HG03575 (cell line): ENCODE results near the gene DLGAP1.
A peak's percentile ranks its signal among the peaks of the same experiment; 100 is the strongest.
"Not testable (repeated sequence)": the region's sequence is repeated elsewhere in the genome, so short reads cannot be mapped to it uniquely, and the experiment has no call there.

Experiments used
- ATAC-seq: cut with Tn5 transposase; IDR thresholded peaks from one replicate; pipeline ENCODE4 v1.9.1; 2021; ENCODE audit not compliant: unreplicated experiment, insufficient number of reproducible peaks, low FRiP score; ENCODE audit errors: extremely low read depth

DLGAP1 gene

GRCh38 chr18:3604498-3605408, 850.4 kb downstream of the DLGAP1 start:
- peak; percentile 92 for ATAC-seq

- ATAC-seq: no peak
Observed at GRCh38 chr18:3604235-3604497, 850.9 kb downstream of the DLGAP1 start.

GRCh38 chr18:3603421-3604234, 851.5 kb downstream of the DLGAP1 start:
- no peak for ATAC-seq

- ATAC-seq: not testable (repeated sequence)
Observed at GRCh38 chr18:3601106-3601755, 853.9 kb downstream of the DLGAP1 start.

GRCh38 chr18:3599861-3600260, 855.2 kb downstream of the DLGAP1 start:
- no peak for ATAC-seq

- ATAC-seq: no peak
Observed at GRCh38 chr18:3599195-3599594, 855.9 kb downstream of the DLGAP1 start.

GRCh38 chr18:3598581-3598980, 856.5 kb downstream of the DLGAP1 start:
- ATAC-seq: no peak

- no peak for ATAC-seq
Observed at GRCh38 chr18:3597409-3598357, 857.4 kb downstream of the DLGAP1 start.

- ATAC-seq: no peak
Observed at GRCh38 chr18:3596637-3597384, 858.3 kb downstream of the DLGAP1 start.

- ATAC-seq: no peak
Observed at GRCh38 chr18:3596324-3596636, 858.8 kb downstream of the DLGAP1 start.

- peak; percentile 48 for ATAC-seq
Observed at GRCh38 chr18:3595369-3596273, 859.5 kb downstream of the DLGAP1 start.

- ATAC-seq: no peak
Observed at GRCh38 chr18:3594760-3595368, 860.2 kb downstream of the DLGAP1 start.

GRCh38 chr18:3593904-3594759, 861.0 kb downstream of the DLGAP1 start:
- ATAC-seq: peak; percentile 43

GRCh38 chr18:3593381-3593903, 861.7 kb downstream of the DLGAP1 start:
- ATAC-seq: no peak

GRCh38 chr18:3592864-3593263, 862.2 kb downstream of the DLGAP1 start:
- no peak for ATAC-seq

GRCh38 chr18:3590096-3590630, 864.9 kb downstream of the DLGAP1 start:
- ATAC-seq: no peak
